HEK293T (cell line): ENCODE measurements around the gene SLCO3A1.

Experiments used
- CTCF ChIA-PET: fragments of 350-600 bp; formaldehyde crosslinking; extraction: SDS; loops from one replicate; lab custom pipeline; 2021; ENCODE audit warnings: antibody characterized with exemption, inconsistent platforms; lab: Yijun Ruan, JAX
- POLR2A ChIA-PET: fragments of 350-600 bp; formaldehyde crosslinking; extraction: SDS; loops from one replicate; lab custom pipeline; 2020; ENCODE audit warnings: antibody characterized with exemption, inconsistent platforms; lab: Yijun Ruan, JAX
- DNase-seq: peaks from one replicate; pipeline ENCODE4 v3.0.0; 2012; ENCODE audit warnings: mixed read lengths; ENCODE audit errors: extremely low spot score
- ARNT ChIP-seq: fragments of 450-650 bp; IDR thresholded peaks from 2 replicates; pipeline ENCODE4 v1.6.1; 2017; ENCODE audit warnings: mild to moderate bottlenecking
- BHLHE40 ChIP-seq: fragments of 450-650 bp; IDR thresholded peaks from 2 replicates; pipeline ENCODE4 v1.6.1; 2016; ENCODE audit warnings: mild to moderate bottlenecking, moderate library complexity, borderline replicate concordance
- CTBP1 ChIP-seq: fragments of 450-650 bp; IDR thresholded peaks from 2 replicates; pipeline ENCODE4 v1.6.1; 2016; ENCODE audit warnings: borderline replicate concordance
- ELF4 ChIP-seq: fragments of 450-650 bp; IDR thresholded peaks from 2 replicates; pipeline ENCODE4 v1.6.1; 2017; ENCODE audit warnings: antibody characterized with exemption
- FOXA1 ChIP-seq: fragments of 450-650 bp; IDR thresholded peaks from 2 replicates; pipeline ENCODE4 v1.6.1; 2016; ENCODE audit warnings: mild to moderate bottlenecking
- FOXK2 ChIP-seq: fragments of 450-650 bp; IDR thresholded peaks from 2 replicates; pipeline ENCODE4 v1.6.1; 2016; ENCODE audit warnings: mild to moderate bottlenecking
- FOXM1 ChIP-seq: fragments of 450-650 bp; IDR thresholded peaks from 2 replicates; pipeline ENCODE4 v1.6.1; 2017; ENCODE audit warnings: mild to moderate bottlenecking, borderline replicate concordance
- HDGF ChIP-seq: fragments of 450-650 bp; IDR thresholded peaks from 2 replicates; pipeline ENCODE4 v1.6.1; 2017; ENCODE audit warnings: antibody characterized with exemption, borderline replicate concordance
- L3MBTL2 ChIP-seq: fragments of 450-650 bp; conservative IDR thresholded peaks from 2 replicates; pipeline ENCODE4 v1.6.1; 2016; ENCODE audit warnings: mild to moderate bottlenecking
- LEF1 ChIP-seq: fragments of 450-650 bp; IDR thresholded peaks from 2 replicates; pipeline ENCODE4 v1.6.1; 2017; ENCODE audit warnings: mild to moderate bottlenecking, borderline replicate concordance
- NFRKB ChIP-seq: fragments of 450-650 bp; IDR thresholded peaks from 2 replicates; pipeline ENCODE4 v1.6.1; 2016; ENCODE audit warnings: mild to moderate bottlenecking, moderate library complexity
- PKNOX1 ChIP-seq: fragments of 450-650 bp; IDR thresholded peaks from 2 replicates; pipeline ENCODE4 v1.6.1; 2016
- SP1 ChIP-seq: fragments of 450-650 bp; IDR thresholded peaks from 2 replicates; pipeline ENCODE4 v1.6.1; 2017
- SUZ12 ChIP-seq: fragments of 450-650 bp; IDR thresholded peaks from 2 replicates; pipeline ENCODE4 v1.6.1; 2016; ENCODE audit warnings: mild to moderate bottlenecking
- TARDBP ChIP-seq: fragments of 450-650 bp; IDR thresholded peaks from 2 replicates; pipeline ENCODE4 v1.6.1; 2016
- ZNF384 ChIP-seq: fragments of 450-650 bp; IDR thresholded peaks from 2 replicates; pipeline ENCODE4 v1.6.1; 2016

Gene SLCO3A1

GRCh38 chr15:91855684-91856489 lies 2.4 kb downstream of the SLCO3A1 start:
- TF ChIP-seq NFRKB (no peak), ZNF384 (no peak), BHLHE40 (no peak), TARDBP (no peak), LEF1 (no peak), SUZ12 (no peak), CTBP1 (no peak), FOXM1 (no peak), ARNT (no peak), FOXA1 (no peak), FOXK2 (no peak), SP1 (no peak), PKNOX1 (no peak), ELF4 (no peak)
- DNase-seq: peak; percentile 27
- ChIA-PET CTCF (no interaction called here), POLR2A (no interaction called here)

GRCh38 chr15:91857224-91857585 lies 3.7 kb downstream of the SLCO3A1 start:
- no peak for DNase-seq
- ChIA-PET CTCF (no interaction called here), POLR2A (no interaction called here)
- no peak for TF ChIP-seq BHLHE40
- no peak for TF ChIP-seq CTBP1
- TF ChIP-seq FOXM1: no peak
- TF ChIP-seq TARDBP: no peak
- no peak for TF ChIP-seq LEF1
- TF ChIP-seq NFRKB: no peak
- TF ChIP-seq FOXA1: no peak
- TF ChIP-seq SP1: no peak
- no peak for TF ChIP-seq L3MBTL2
- no peak for TF ChIP-seq PKNOX1
- no peak for TF ChIP-seq ZNF384
- no peak for TF ChIP-seq ARNT
- no peak for TF ChIP-seq ELF4
- no peak for TF ChIP-seq FOXK2
- no peak for TF ChIP-seq SUZ12
- no peak for TF ChIP-seq HDGF

GRCh38 chr15:91857772-91858171 lies 4.3 kb downstream of the SLCO3A1 start:
- TF ChIP-seq PKNOX1: no peak
- no peak for TF ChIP-seq FOXK2
- TF ChIP-seq FOXM1: no peak
- TF ChIP-seq FOXA1: no peak
- TF ChIP-seq SP1: no peak
- no peak for TF ChIP-seq ELF4
- TF ChIP-seq HDGF: no peak
- no peak for TF ChIP-seq CTBP1
- no peak for TF ChIP-seq TARDBP
- TF ChIP-seq BHLHE40: no peak
- no peak for TF ChIP-seq SUZ12
- TF ChIP-seq ZNF384: no peak
- no peak for TF ChIP-seq NFRKB
- no peak for TF ChIP-seq LEF1
- TF ChIP-seq L3MBTL2: no peak
- TF ChIP-seq ARNT: no peak
- CTCF ChIA-PET: no interaction called here
- POLR2A ChIA-PET: no interaction called here
- DNase-seq: no peak

GRCh38 chr15:91860498-91860897 lies 7.0 kb downstream of the SLCO3A1 start:
- POLR2A ChIA-PET: no interaction called here
- no peak for DNase-seq
- CTCF ChIA-PET: no interaction called here
- TF ChIP-seq FOXM1 (no peak), FOXA1 (no peak), CTBP1 (no peak)

GRCh38 chr15:91861223-91861622 lies 7.7 kb downstream of the SLCO3A1 start:
- DNase-seq: no peak
- no peak for TF ChIP-seq ELF4
- no peak for TF ChIP-seq FOXM1
- TF ChIP-seq BHLHE40: no peak
- TF ChIP-seq FOXA1: no peak
- TF ChIP-seq ARNT: no peak
- no peak for TF ChIP-seq CTBP1
- POLR2A ChIA-PET: no interaction called here
- CTCF ChIA-PET: no interaction called here

GRCh38 chr15:91862891-91863504 lies 9.5 kb downstream of the SLCO3A1 start:
- CTCF ChIA-PET: interaction anchor here (1.0 kb wide), 1 partner anchor 157 kb away, joined by 4 read pairs; no protein-coding TSS in a partner anchor

More at GRCh38 chr15:91862891-91863504, 9.5 kb downstream of the SLCO3A1 start:
- TF ChIP-seq LEF1: no peak
- TF ChIP-seq FOXM1: no peak
- TF ChIP-seq L3MBTL2: no peak
- TF ChIP-seq ARNT: no peak
- no peak for TF ChIP-seq HDGF
- no peak for TF ChIP-seq FOXK2
- no peak for TF ChIP-seq SUZ12
- no peak for TF ChIP-seq ZNF384
- TF ChIP-seq CTBP1: no peak
- no peak for TF ChIP-seq BHLHE40
- no peak for TF ChIP-seq FOXA1
- no peak for TF ChIP-seq ELF4
- TF ChIP-seq PKNOX1: no peak
- no peak for TF ChIP-seq SP1
- no peak for TF ChIP-seq TARDBP
- TF ChIP-seq NFRKB: no peak
- DNase-seq: no peak
- POLR2A ChIA-PET: no interaction called here
